ENCODE measurements around the gene COMP.

DNA sequence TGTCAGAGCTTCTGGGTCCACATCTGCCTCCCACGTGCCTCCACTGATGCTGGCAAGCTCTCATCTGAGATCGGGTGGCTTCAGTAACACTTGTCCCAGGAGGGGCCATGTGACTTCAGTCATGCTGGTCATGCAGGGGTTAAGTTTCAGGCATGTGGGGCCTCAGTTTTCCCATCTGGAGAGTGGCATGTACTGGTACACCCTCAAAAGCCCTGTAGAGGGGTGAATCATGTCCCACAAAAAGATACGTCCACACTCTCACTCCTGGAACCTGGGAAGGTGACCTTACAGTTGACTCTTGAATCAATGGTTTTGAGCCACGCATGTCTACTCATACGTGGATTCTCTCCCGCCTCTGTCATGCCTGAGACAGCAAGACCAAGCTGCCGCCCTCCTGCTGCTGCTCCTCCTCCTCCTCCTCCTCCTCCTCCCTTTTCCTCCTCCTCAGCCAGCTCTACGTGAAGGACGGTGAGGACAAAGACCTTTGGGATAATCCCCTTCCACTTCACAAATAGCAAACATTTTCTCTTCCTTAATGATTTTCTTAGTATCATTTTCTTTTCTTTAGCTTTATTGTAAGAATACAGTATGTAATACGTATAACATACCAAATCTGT, 53.7 kb downstream of the COMP start:
- TF ChIP-seq RCOR1 (IDR thresholded peaks at IDR 0.05; ENCODE audit: low read depth, low read length) (no peak), CBX8 (IDR thresholded peaks at IDR 0.05) (no peak)
